ENCODE results near the gene TUBB1. TPM values are rescaled to one million over a fixed set of nuclear protein-coding genes. Genes with fewer than 3 reads are reported as not detected.

The TUBB1 gene
- total and polyA plus RNA-seq, 2 of the 4 experiments (the other 2 are of a cell fraction): not detected

DNA sequence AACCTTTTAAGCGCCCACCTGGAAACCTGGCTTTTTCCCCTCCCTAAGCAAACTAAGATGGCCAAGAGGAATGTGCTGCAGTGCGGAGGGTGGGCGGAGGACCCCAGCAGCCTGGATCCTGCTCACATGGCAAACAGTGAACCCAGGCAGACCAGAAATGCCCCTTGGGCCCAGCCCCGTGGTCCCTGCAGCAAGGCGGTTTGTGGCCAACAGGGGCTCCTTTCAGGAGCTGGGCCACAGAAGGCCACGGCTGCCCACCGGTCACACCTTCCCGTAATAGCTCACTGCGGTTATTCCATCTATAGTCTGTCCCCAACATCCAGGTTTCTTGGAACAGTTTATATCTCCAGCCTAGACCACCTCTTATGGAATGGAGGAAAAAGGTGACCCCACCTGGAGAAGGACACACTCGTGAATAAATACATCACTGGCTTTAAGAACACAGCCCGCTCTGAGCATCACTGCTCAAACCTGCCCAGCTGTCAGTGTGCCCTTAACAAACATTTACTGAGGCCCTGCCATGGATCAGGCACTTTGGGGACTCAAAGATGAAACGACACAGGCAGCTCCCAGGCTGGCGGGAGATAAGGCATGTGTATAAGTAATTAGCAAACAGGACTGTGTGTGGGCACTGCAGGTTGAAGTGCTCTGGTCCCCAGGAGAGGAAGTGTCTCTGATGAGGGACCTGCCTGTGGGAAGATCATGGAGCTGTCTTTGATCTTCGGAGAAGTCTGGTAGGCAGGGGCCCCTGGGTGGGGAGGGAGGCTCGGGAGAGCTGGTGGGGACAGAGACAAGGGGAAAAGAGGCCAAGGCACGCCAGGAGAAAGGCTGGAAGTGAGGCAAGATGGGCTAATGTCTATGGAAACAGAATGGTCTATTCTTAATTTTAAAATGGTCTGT is 3.2 kb upstream of the TUBB1 start:
- no peak overlapping the region for H2BK5ac ChIP-seq (ENCODE audit: low read depth, low read length, poor library complexity, severe bottlenecking)
- H2BK120ac ChIP-seq (ENCODE audit: low read depth, low read length): no peak overlapping the region
- no peak overlapping the region for H3K56ac ChIP-seq (ENCODE audit: extremely low read depth, insufficient read depth, low read length)
- no peak overlapping the region for H2BK15ac ChIP-seq (ENCODE audit: low read depth, low read length)
- peaks cover 15% of the 10 kb centered on the region for H3K9me1 ChIP-seq (ENCODE audit: insufficient read depth, low read length)
- no peak overlapping the region for H4K91ac ChIP-seq (ENCODE audit: insufficient read depth, low read depth, low read length)
- intact Hi-C loops (cut with micrococcal nuclease): no loop called here
- CTCF ChIA-PET: no interaction called here
- H3K27ac ChIP-seq (ENCODE audit: insufficient read depth, low read length): no peak overlapping the region
- no peak overlapping the region for H3K18ac ChIP-seq (ENCODE audit: low read depth, low read length)
- no peak overlapping the region for H3K4me2 ChIP-seq (ENCODE audit: low read depth, low read length)
- dilution Hi-C loops (cut with HindIII; ENCODE audit: low sequenced_read_pairs, unreplicated experiment): no loop called here
- peak overlapping the region; percentile 61 for H2AFZ ChIP-seq (replicated peaks; ENCODE audit: low read length, poor library complexity)
- peaks cover 17% of the 10 kb centered on the region for H3K4me1 ChIP-seq (ENCODE audit: control insufficient read depth, insufficient read depth, low read length)
- peaks cover 6% of the 10 kb centered on the region; the same call in 1 of the 2 replicates for H4K20me1 ChIP-seq (ENCODE audit: insufficient read depth, low read length)
- H3K4me3 ChIP-seq (ENCODE audit: insufficient read depth, low read depth, low read length): no peak overlapping the region
- H4K5ac ChIP-seq (ENCODE audit: low read depth, low read length): no peak overlapping the region
- DNase-seq (no peak), ATAC-seq (ENCODE audit: low read depth) (no peak)
- H3K4ac ChIP-seq (ENCODE audit: low read depth, low read length): peak overlapping the region; percentile 21; the same call in 1 of the 2 replicates
- no peak overlapping the region for H2AK9ac ChIP-seq (replicated peaks; ENCODE audit: low read depth, low read length, poor library complexity)
- in situ Hi-C loops (cut with MboI; ENCODE audit: low sequenced_read_pairs): no loop called here
- no peak overlapping the region for H3K14ac ChIP-seq (replicated peaks; ENCODE audit: low read depth, low read length)
- no peak overlapping the region for H3K9ac ChIP-seq (ENCODE audit: low read depth, low read length)
- POLR2A ChIA-PET (ENCODE audit: unreplicated experiment): no interaction called here
- H3K79me1 ChIP-seq (ENCODE audit: low read depth in 1 of 2, low read length in 2 of 2): peaks cover 0 to 10% of the 10 kb centered on the region in 2 experiments; a peak in 2 of 4 replicates
- no peaks in the 10 kb centered on the region for H3K36me3 ChIP-seq (ENCODE audit: control insufficient read depth, insufficient read depth, low read length)
- H3K27me3 ChIP-seq (ENCODE audit: control insufficient read depth, insufficient read depth, low read length): no peaks in the 10 kb centered on the region
- H3K23ac ChIP-seq (ENCODE audit: low read depth, low read length): 0 out of 2 replicates have a peak overlapping the region, but pooled peaks have one; percentile 48
- no peak overlapping the region for H4K8ac ChIP-seq (ENCODE audit: low read depth in 2 of 2, low read length in 2 of 2)
- H2BK20ac ChIP-seq (ENCODE audit: low read depth, low read length): no peak overlapping the region
- H3K9me3 ChIP-seq (ENCODE audit: control insufficient read depth, insufficient read depth, low read length): no peaks in the 10 kb centered on the region
- H2AK5ac ChIP-seq (ENCODE audit: low read depth, low read length): no peak overlapping the region
- BruUV-seq (replicated peaks): no TSS peak
- 70% methylated on average over 6 of the region's 16 CpGs; no CpG with 5 or more reads in 1 of the 2 experiments for whole genome bisulfite sequencing, 2 experiments (ENCODE audit: extremely low coverage in 2 of 2, insufficient read length in 1 of 2)
- no peak for TF ChIP-seq MAFK (IDR thresholded peaks at IDR 0.05; ENCODE audit: low read depth, low read length)
- TF ChIP-seq CEBPB (IDR thresholded peaks at IDR 0.05; ENCODE audit: low read depth, low read length): no peak
- TF ChIP-seq, protein P1, sequence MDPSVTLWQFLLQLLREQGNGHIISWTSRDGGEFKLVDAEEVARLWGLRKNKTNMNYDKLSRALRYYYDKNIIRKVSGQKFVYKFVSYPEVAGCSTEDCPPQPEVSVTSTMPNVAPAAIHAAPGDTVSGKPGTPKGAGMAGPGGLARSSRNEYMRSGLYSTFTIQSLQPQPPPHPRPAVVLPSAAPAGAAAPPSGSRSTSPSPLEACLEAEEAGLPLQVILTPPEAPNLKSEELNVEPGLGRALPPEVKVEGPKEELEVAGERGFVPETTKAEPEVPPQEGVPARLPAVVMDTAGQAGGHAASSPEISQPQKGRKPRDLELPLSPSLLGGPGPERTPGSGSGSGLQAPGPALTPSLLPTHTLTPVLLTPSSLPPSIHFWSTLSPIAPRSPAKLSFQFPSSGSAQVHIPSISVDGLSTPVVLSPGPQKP (IDR thresholded peaks at IDR 0.05; ENCODE audit: borderline replicate concordance, low read depth, low read length): no peak
- TF ChIP-seq RAD21 (IDR thresholded peaks at IDR 0.05; ENCODE audit: low read length): no peak
- TF ChIP-seq NFE2L2 (IDR thresholded peaks at IDR 0.05; ENCODE audit: low read depth, low read length): no peak
- TF ChIP-seq MXI1 (IDR thresholded peaks at IDR 0.05; ENCODE audit: borderline replicate concordance, low read depth, low read length): no peak
- TF ChIP-seq POLR2A (IDR thresholded peaks at IDR 0.05; ENCODE audit: low read depth, low read length): no peak
- TF ChIP-seq MAZ (IDR thresholded peaks at IDR 0.05; ENCODE audit: borderline replicate concordance, low read depth, low read length): no peak
- no peak for TF ChIP-seq CHD1 (IDR thresholded peaks at IDR 0.05; ENCODE audit: low read depth, low read length)
- no peak for TF ChIP-seq RFX5 (IDR thresholded peaks at IDR 0.05; ENCODE audit: low read depth, low read length)
- TF ChIP-seq RCOR1 (IDR thresholded peaks at IDR 0.05; ENCODE audit: insufficient replicate concordance, low read length): no peak
- TF ChIP-seq BHLHE40 (IDR thresholded peaks at IDR 0.05; ENCODE audit: low read depth, low read length): no peak
- TF ChIP-seq FOS (IDR thresholded peaks at IDR 0.05; ENCODE audit: low read depth, low read length): no peak
- no peak for TF ChIP-seq SMC3 (IDR thresholded peaks at IDR 0.05; ENCODE audit: low read depth, low read length)
- TF ChIP-seq, protein P2, sequence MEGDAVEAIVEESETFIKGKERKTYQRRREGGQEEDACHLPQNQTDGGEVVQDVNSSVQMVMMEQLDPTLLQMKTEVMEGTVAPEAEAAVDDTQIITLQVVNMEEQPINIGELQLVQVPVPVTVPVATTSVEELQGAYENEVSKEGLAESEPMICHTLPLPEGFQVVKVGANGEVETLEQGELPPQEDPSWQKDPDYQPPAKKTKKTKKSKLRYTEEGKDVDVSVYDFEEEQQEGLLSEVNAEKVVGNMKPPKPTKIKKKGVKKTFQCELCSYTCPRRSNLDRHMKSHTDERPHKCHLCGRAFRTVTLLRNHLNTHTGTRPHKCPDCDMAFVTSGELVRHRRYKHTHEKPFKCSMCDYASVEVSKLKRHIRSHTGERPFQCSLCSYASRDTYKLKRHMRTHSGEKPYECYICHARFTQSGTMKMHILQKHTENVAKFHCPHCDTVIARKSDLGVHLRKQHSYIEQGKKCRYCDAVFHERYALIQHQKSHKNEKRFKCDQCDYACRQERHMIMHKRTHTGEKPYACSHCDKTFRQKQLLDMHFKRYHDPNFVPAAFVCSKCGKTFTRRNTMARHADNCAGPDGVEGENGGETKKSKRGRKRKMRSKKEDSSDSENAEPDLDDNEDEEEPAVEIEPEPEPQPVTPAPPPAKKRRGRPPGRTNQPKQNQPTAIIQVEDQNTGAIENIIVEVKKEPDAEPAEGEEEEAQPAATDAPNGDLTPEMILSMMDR (conservative IDR thresholded peaks at IDR 0.05; ENCODE audit: low read depth, low read length): no peak

Measured in IMR-90 (cell line).